ENCODE data around the gene RALGPS1. TPM values are rescaled to one million over a fixed set of nuclear protein-coding genes. Genes with fewer than 3 reads are reported as not detected.

Gene RALGPS1
- total RNA-seq, 1 experiment from 2014 or later: 0.87 TPM

GRCh38 chr9:127076860-127077643, 162.5 kb downstream of the RALGPS1 start:
- DNase-seq (ENCODE audit: low read depth, low spot score): no peak
- in situ Hi-C loops (cut with HindIII; ENCODE audit: low pct_unique_long_range_greater_than_20kb, low sequenced_read_pairs): no loop called here

- in situ Hi-C loops (cut with HindIII; ENCODE audit: low pct_unique_long_range_greater_than_20kb, low sequenced_read_pairs): no loop called here
- DNase-seq (ENCODE audit: low read depth, low spot score): no peak
Observed at GRCh38 chr9:127077644-127077946, 163.0 kb downstream of the RALGPS1 start.

DNA sequence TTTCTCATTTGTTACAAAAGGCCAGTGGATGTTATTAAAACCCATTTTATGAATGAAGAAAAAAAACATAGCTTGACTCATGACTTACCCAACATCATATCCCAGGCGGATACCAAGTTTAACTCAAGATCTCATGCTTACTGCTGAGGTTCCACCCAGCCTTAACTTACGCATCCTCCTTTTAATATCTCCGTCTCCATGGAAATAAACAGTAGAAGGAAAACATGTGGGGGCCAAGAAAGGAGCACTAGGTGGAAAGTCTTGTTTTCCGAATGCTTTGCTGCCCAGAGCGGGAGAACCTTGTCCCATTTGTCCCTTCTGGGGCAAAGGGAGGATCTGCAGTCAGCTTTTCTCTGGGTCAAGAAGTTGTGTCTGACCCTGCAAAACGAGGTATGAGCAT, 163.8 kb downstream of the RALGPS1 start:
- in situ Hi-C loops (cut with HindIII; ENCODE audit: low pct_unique_long_range_greater_than_20kb, low sequenced_read_pairs): no loop called here
- no peak for DNase-seq (ENCODE audit: low read depth, low spot score)

- in situ Hi-C loops (cut with HindIII; ENCODE audit: low pct_unique_long_range_greater_than_20kb, low sequenced_read_pairs): no loop called here
- DNase-seq (ENCODE audit: low read depth, low spot score): no peak
Observed at GRCh38 chr9:127078988-127079387, 164.4 kb downstream of the RALGPS1 start.

DNA sequence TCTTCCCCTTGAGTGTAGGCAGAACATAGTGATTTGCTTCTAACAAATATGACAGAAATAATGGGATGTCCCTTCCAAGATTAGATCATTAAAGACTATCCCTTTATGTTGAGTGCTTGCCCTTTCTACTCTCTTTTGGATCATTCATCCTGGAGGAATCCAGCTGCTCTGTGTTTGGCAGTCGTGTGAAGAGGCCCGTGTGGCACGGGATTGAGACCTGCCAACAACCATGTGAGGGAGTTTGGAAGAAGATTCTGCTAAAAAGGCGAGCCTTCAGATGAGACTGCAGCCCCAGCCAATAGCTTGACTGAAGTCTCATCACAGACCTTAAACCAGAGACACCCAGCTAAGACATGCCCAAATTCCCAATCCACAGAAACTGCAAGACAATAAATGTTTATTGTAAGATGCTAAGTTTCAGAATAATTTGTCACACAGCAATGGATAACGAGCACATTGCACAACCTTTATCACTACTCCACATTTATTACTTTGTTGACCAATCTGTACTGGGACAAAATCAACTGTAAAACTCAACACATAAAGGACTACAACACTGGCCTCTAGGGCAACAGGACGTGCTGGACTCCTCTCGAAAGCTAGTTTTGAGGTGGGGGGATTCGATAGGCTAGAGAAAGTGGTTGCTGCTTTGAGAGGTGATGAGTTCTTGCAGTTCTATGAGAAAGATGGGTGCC, 165.0 kb downstream of the RALGPS1 start:
- in situ Hi-C loops (cut with HindIII; ENCODE audit: low pct_unique_long_range_greater_than_20kb, low sequenced_read_pairs): no loop called here
- no peak for DNase-seq (ENCODE audit: low read depth, low spot score)

DNA sequence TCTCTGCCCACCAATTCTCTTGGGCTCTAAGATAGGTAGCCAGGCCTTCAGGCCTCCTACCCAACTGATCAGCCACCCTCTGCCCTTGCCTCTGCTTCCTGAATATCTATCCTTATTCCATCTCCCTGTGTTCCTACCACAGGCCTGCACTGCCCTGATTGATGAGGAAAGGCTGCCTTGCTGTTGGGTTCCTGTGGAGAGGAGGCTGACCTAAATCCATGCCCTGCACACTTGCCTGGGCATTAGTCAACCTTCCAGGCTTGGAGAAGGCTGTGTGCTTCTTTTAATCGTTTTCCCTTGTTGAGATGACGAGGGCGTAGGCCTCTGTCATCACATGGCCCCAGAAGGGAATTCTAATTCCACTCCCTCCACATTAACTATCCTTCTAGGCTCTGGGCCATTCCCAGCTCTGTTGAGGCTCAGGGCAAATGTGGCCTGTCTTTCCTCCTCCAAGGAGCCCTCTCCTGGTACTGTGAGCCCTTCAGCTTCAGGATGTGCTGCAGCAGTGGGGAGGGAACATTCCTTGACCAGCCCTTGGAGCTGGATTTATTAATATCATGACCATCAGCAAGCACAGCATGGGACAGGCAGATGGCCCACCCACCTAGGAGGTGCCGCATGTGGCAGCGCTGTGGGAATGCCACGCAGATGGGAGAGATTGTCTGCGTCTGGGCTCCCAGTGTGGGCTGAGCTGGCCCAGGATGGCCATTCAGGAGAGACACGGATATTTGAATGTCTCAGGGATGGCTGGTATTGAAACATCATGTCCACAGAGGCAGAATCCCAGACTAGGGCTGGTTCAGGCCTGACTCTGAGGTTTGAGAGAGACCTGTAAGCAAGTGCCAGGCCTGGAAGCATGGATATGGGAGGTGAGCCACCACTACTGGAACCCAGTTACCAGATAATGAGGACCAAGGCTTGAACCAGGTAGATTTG, 166.9 kb downstream of the RALGPS1 start:
- in situ Hi-C loops (cut with HindIII; ENCODE audit: low pct_unique_long_range_greater_than_20kb, low sequenced_read_pairs): no loop called here
- DNase-seq (ENCODE audit: low read depth, low spot score): no peak

GRCh38 chr9:127083138-127083980, 168.8 kb downstream of the RALGPS1 start:
- in situ Hi-C loops (cut with HindIII; ENCODE audit: low pct_unique_long_range_greater_than_20kb, low sequenced_read_pairs): no loop called here
- DNase-seq (ENCODE audit: low read depth, low spot score): no peak

GRCh38 chr9:127084076-127085039, 169.8 kb downstream of the RALGPS1 start:
- DNase-seq (ENCODE audit: low read depth, low spot score): no peak
- in situ Hi-C loops (cut with HindIII; ENCODE audit: low pct_unique_long_range_greater_than_20kb, low sequenced_read_pairs): no loop called here

DNA sequence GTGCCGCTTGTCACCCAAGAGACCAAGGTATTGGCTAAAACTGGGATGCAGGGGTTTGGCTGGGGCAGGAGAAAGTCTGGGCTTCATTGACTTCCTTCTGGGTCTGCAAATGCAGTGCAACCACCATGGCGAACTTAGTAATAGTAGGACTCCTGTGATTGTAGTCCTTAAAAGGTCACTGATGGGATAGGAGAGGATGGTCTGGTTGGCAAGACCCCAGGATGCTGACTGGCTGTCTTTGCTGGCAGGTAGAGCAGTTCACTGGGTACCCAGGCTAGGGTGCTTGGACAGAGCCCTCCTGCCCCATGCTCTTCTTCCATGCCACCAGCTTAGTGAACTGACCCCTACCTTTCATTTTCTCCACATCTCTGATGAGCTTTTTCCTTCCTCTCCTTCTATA, 170.6 kb downstream of the RALGPS1 start:
- in situ Hi-C loops (cut with HindIII; ENCODE audit: low pct_unique_long_range_greater_than_20kb, low sequenced_read_pairs): no loop called here

DNA sequence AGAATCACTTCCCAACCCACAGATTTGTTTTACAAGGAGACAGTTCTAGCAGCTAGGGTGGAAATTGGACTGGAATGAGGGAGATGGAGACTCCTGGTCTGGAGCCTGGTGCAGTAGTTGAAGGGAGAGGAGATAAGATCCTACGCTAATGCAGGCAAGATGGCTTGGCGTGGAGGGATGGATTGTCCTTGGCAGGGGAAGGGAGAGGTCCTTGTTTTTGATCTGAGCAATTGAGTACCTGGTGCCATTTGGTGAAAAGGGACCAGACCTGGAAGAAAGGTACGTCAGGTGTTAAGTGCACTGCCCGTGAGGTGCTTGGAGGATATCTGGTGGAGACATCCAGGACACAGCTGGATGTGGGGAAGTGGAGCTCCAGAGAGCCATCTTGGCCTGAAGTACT, 172.2 kb downstream of the RALGPS1 start:
- in situ Hi-C loops (cut with HindIII; ENCODE audit: low pct_unique_long_range_greater_than_20kb, low sequenced_read_pairs): no loop called here
- DNase-seq (ENCODE audit: low read depth, low spot score): no peak

More for the DNA sequence above, 170.6 kb downstream of the RALGPS1 start:
- no peak for DNase-seq (ENCODE audit: low read depth, low spot score)

GRCh38 chr9:127087411-127087810, 172.8 kb downstream of the RALGPS1 start:
- DNase-seq (ENCODE audit: low read depth, low spot score): no peak

GRCh38 chr9:127087836-127088235, 173.3 kb downstream of the RALGPS1 start:
- in situ Hi-C loops (cut with HindIII; ENCODE audit: low pct_unique_long_range_greater_than_20kb, low sequenced_read_pairs): no loop called here

More at GRCh38 chr9:127087411-127087810, 172.8 kb downstream of the RALGPS1 start:
- in situ Hi-C loops (cut with HindIII; ENCODE audit: low pct_unique_long_range_greater_than_20kb, low sequenced_read_pairs): no loop called here

DNA sequence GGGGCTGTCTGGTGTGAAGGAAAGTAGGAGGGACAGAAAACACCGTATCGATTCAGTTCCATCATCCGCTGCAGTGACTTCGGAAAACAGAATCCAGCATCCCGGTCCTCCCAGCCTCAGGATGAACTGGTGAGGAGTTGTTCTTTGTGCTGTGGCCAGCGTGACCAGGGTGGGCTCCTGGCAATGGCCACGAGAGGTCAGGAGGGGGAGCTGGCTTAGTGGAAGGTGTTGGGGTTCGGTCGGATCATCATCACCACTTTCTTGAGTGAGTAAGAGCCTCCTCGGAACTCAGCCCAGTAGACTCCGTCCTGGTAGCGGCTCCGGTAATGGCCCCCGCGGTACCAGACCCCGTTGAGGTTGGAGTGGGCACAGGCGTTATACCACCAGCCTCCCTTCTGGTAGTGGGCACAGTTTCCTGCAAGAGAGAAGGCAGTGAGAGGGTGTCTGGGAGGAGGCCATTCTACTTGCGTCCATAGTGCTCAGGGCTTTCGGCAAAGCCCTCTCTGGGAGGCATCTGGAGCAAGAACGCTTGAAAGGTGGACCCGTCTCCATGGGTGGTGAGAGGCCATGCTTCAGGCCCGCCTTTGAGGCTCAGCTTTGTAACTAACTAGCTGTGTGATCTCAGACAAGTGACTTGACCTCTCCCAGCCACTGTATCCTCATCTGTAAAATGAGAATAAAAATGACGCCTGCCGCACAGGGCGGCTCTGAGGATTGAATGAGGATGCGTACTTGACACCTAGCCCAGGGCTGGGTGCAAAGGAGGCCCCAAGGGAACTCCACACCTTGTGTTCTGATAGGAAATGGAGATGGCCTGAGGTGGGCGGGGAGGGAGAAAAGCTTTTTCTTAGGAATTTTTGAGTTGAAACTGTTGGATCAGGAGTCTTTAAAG, 174.4 kb downstream of the RALGPS1 start:
- in situ Hi-C loops (cut with HindIII; ENCODE audit: low pct_unique_long_range_greater_than_20kb, low sequenced_read_pairs): no loop called here
- no peak for DNase-seq (ENCODE audit: low read depth, low spot score)

More at GRCh38 chr9:127087836-127088235, 173.3 kb downstream of the RALGPS1 start:
- no peak for DNase-seq (ENCODE audit: low read depth, low spot score)

GRCh38 chr9:127089631-127090081, 175.1 kb downstream of the RALGPS1 start:
- DNase-seq (ENCODE audit: low read depth, low spot score): no peak
- in situ Hi-C loops (cut with HindIII; ENCODE audit: low pct_unique_long_range_greater_than_20kb, low sequenced_read_pairs): no loop called here

- no peak for DNase-seq (ENCODE audit: low read depth, low spot score)
- in situ Hi-C loops (cut with HindIII; ENCODE audit: low pct_unique_long_range_greater_than_20kb, low sequenced_read_pairs): no loop called here
Observed at GRCh38 chr9:127090341-127090985, 175.9 kb downstream of the RALGPS1 start.
